Natural killer cell (primary cell): Measurements from ENCODE around the gene MRPS27. TPM values are rescaled to one million over a fixed set of nuclear protein-coding genes. Genes with fewer than 3 reads are reported as not detected.
A peak's percentile ranks its signal among the peaks of the same experiment; 100 is the strongest.
"Not testable (repeated sequence)": the region's sequence is repeated elsewhere in the genome, so short reads cannot be mapped to it uniquely, and the experiment has no call there.

ENCODE experiments used
- ATAC-seq, 3 donors: fragments of 150-1000 bp in 2 of 3; fragments of 200-7000 bp in 1 of 3; cut with Tn5 transposase; 1 replicate in 1 of 3; 2 replicates in 2 of 3; pipeline ENCODE4 v1.10.0; 2021; ENCODE audit warnings: mild to moderate bottlenecking in 2 of 3, moderate library complexity in 2 of 3
- DNase-seq, 2 donors: peaks; one replicate each; pipeline versions ENCODE4 v3.0.0 to v3.0.0-alpha.2; 2013 to 2021; ENCODE audit warnings: mixed read lengths in 1 of 2
- H3K27ac ChIP-seq: one replicate; pipeline ENCODE4 v1.5.1; 2013; ENCODE audit warnings: mild to moderate bottlenecking, low read length
- H3K27me3 ChIP-seq: one replicate; pipeline ENCODE4 v1.6.1; 2013; ENCODE audit warnings: low read length; ENCODE audit not compliant: control insufficient read depth, insufficient read depth
- H3K36me3 ChIP-seq: one replicate; pipeline ENCODE4 v1.6.1; 2013; ENCODE audit warnings: low read length; ENCODE audit not compliant: control insufficient read depth, insufficient read depth
- H3K4me1 ChIP-seq: one replicate; pipeline ENCODE4 v1.6.1; 2013; ENCODE audit warnings: low read length; ENCODE audit not compliant: control insufficient read depth, insufficient read depth
- H3K4me3 ChIP-seq: one replicate; pipeline ENCODE4 v1.5.1; 2013; ENCODE audit warnings: low read length
- H3K9me3 ChIP-seq: one replicate; pipeline ENCODE4 v1.6.1; 2013; ENCODE audit warnings: low read length; ENCODE audit not compliant: control insufficient read depth, insufficient read depth
- H3K27ac Mint-ChIP-seq, 2 donors: one replicate each; pipeline ENCODE4 v1.8.0; 2022; ENCODE audit warnings: mild to moderate bottlenecking in 2 of 2, mixed read lengths in 2 of 2, moderate library complexity in 1 of 2
- H3K27me3 Mint-ChIP-seq, 2 donors: one replicate each; pipeline ENCODE4 v1.8.0; 2022; ENCODE audit warnings: low read depth in 2 of 2, mixed read lengths in 2 of 2
- H3K36me3 Mint-ChIP-seq: one replicate; pipeline ENCODE4 v1.8.0; 2022; ENCODE audit warnings: mixed read lengths
- H3K4me1 Mint-ChIP-seq, 2 donors: one replicate each; pipeline ENCODE4 v1.8.0; 2022; ENCODE audit warnings: mixed read lengths in 2 of 2
- H3K4me3 Mint-ChIP-seq: one replicate; pipeline ENCODE4 v1.8.0; 2022; ENCODE audit warnings: mild to moderate bottlenecking, moderate library complexity, mixed read lengths
- H3K9me3 Mint-ChIP-seq, 2 donors: one replicate each; pipeline ENCODE4 v1.8.0; 2022; ENCODE audit warnings: mixed read lengths in 2 of 2
- CTCF ChIP-seq: fragments of 200-600 bp; IDR thresholded peaks from one replicate; pipeline ENCODE4 v1.8.0; 2022; ENCODE audit warnings: antibody characterized with exemption
- WGBS: methylation state at CpG from one replicate; pipeline ENCODE4 v1.1.7; 2013; ENCODE audit warnings: missing lambda C conversion rate; ENCODE audit not compliant: insufficient coverage; 5-methylcytosine and 5-hydroxymethylcytosine counted together
- intact Hi-C: fragments of 100-400 bp; cut with micrococcal nuclease; formaldehyde crosslinking; loops from one replicate; pipeline ENCODE4 v1.14.2; 2022
- total RNA-seq, 4 donors: library from RNA; stranded (reverse); fragments of 120-200 nt in 1 of 4; gene quantifications; one replicate each; pipeline versions ENCODE4 v1.2.3 to v1.2.4, GENCODE V29; 2013 to 2022

MRPS27 gene
- total RNA-seq, 3 donors from 2014 or later (not counting 1 experiment from before 2014, with no cell fraction given), result 25.5 to 36.5 (median 36.3) TPM

DNA sequence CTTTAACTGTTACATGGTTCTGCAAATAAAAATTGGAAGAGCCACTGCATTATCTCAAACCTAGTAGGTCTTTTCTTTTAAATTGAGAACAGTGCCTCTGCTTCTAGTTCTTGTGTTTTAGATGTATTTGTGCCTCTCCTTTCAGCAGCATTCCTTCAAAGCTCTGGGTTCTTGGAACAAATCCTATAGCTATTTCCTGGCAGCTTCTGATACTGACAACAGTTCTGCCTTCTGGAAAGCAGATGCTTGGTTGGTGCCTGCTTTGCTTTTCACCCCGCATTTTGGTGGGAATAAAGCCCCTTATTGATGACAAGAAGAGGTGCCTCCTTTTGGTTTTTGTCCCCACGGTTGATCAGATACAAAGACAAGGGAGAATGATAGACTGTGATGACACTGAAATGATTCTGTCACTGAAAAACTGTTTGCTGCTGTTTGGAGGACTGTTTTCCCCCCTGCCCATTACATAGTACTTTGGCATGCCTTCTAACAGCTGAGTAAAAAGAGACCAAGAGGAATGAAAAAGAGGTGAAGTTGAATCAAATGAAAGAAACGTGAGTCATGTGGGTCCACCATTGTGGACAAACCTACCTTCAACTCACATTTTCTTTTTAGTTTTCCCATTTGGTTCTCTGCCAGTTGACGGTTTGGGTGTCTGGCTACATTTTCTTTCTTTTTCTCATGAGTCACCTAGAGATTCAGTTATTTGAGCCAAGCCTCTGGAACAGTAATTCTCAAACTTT is 5.7 kb upstream of the MRPS27 start:
- no peaks in the 10 kb centered on the region for H3K9me3 Mint-ChIP-seq
- TF ChIP-seq CTCF, result no peak
- H3K4me1 Mint-ChIP-seq, result peaks cover 0 to 12% of the 10 kb centered on the region in 2 donors
- peaks cover 28% of the 10 kb centered on the region for H3K36me3 Mint-ChIP-seq
- Histone ChIP-seq H3K27me3 (no peaks in the 10 kb centered on the region), H3K4me3 (no peak overlapping the region), H3K27ac (no peak overlapping the region), H3K36me3 (peaks cover 30% of the 10 kb centered on the region), H3K4me1 (peaks cover 3% of the 10 kb centered on the region), H3K9me3 (no peaks in the 10 kb centered on the region)
- no peak overlapping the region for H3K4me3 Mint-ChIP-seq
- intact Hi-C loops, result no loop called here
- no peaks in the 10 kb centered on the region for H3K27me3 Mint-ChIP-seq
- no peak overlapping the region for H3K27ac Mint-ChIP-seq
- ATAC-seq (no peak), DNase-seq (no peak)
- 96% methylated on average over 4 of the region's 4 CpGs for WGBS

DNA sequence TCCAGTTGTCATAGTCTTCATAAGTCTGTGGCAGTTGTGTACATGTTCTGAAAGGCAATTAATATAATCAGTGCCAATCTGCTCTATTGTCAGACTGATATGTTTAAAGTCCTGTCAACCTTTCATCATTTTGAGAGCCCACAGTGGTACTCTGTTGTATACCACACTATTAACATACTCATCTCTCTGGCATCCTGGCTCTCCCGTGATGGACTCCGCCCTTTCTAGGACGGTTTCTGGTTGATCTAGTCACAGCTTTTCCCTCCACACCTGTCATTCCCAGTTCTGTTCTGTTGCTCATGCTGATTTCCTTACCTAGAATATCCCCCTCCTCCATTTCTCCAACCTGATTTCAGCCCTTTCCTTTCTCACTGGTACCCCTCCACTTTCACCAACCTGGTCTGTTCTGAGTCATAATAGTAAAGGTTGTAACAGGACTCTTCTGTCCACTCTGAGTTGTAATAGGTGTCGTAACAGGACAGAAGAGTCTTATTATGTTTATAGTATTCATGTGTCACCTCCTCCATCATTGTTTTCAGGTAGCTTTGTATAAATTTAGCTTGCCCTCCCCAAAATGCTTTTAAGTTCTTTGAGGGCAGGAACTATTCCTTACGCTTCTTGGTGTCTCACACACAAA is 4.3 kb upstream of the MRPS27 start:
- Histone ChIP-seq H3K27ac (no peak overlapping the region), H3K27me3 (no peaks in the 10 kb centered on the region), H3K4me1 (peaks cover 11% of the 10 kb centered on the region), H3K4me3 (no peak overlapping the region), H3K36me3 (peaks cover 25% of the 10 kb centered on the region), H3K9me3 (no peaks in the 10 kb centered on the region)
- H3K4me1 Mint-ChIP-seq, result peaks cover 6 to 18% of the 10 kb centered on the region in 2 donors
- no peak for DNase-seq
- 87% methylated on average over 4 of the region's 5 CpGs for WGBS
- no peak overlapping the region for H3K27ac Mint-ChIP-seq
- no peaks in the 10 kb centered on the region for H3K9me3 Mint-ChIP-seq
- ATAC-seq, result no peak
- H3K36me3 Mint-ChIP-seq, result peaks cover 28% of the 10 kb centered on the region
- no peaks in the 10 kb centered on the region for H3K27me3 Mint-ChIP-seq
- no peak for TF ChIP-seq CTCF
- intact Hi-C loops, result no loop called here
- no peak overlapping the region for H3K4me3 Mint-ChIP-seq

GRCh38 chr5:72319435-72319975 is 535 bp downstream of the MRPS27 start:
- Mint-ChIP-seq H3K27ac (peak overlapping the region; percentile 84 to 90), H3K4me3 (peak overlapping the region; percentile 89), H3K4me1 (peaks cover 17 to 31% of the 10 kb centered on the region in 2 donors)
- H3K9me3 ChIP-seq, intact Hi-C loops, H3K9me3 Mint-ChIP-seq, ATAC-seq, H3K36me3 Mint-ChIP-seq, H3K36me3 ChIP-seq, H3K27me3 Mint-ChIP-seq, DNase-seq, H3K27me3 ChIP-seq: not testable (repeated sequence)
- 9% methylated on average over 28 of the region's 28 CpGs for WGBS
- peak overlapping the region; percentile 78 for H3K4me3 ChIP-seq
- peaks cover 12% of the 10 kb centered on the region for H3K4me1 ChIP-seq
- H3K27ac ChIP-seq, result peak overlapping the region; percentile 65

DNA sequence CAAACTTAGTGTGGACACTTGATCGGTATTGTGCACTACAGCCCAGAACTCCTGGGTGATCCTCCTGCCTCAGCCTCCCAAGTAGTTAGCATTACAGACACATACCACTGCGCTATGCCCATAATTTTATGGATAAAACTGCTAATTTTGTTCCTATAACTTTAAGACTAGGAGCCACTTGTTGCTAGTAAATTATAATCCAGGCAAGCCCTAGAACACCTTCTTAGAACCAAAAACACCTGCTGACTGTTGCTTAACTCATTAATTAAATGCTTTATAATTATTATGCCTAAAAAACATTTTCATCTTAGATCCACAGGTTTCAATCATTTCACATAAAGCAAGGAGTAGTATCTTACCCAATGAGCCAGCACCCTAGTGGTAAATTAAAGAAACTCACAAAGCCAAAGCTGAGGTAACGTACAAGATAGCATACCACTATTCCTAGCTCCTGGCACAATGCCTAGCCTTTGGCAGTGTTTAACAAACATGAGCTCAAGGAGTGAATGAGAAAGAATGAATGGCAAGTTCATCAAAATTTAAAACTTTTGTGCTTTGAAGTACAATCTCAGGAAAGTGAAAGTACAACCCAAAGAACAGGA is 5.4 kb downstream of the MRPS27 start:
- no peak overlapping the region for H3K27ac Mint-ChIP-seq
- intact Hi-C loops, result no loop called here
- peak in 1 of 2 donors; percentile 10 for DNase-seq
- TF ChIP-seq CTCF, result no peak
- Histone ChIP-seq H3K4me3 (no peak overlapping the region), H3K9me3 (no peaks in the 10 kb centered on the region), H3K4me1 (peaks cover 5% of the 10 kb centered on the region), H3K27me3 (no peaks in the 10 kb centered on the region), H3K27ac (no peak overlapping the region), H3K36me3 (peaks cover 14% of the 10 kb centered on the region)
- no peak overlapping the region for H3K4me3 Mint-ChIP-seq
- H3K9me3 Mint-ChIP-seq, result no peaks in the 10 kb centered on the region
- 97% methylated on average over 3 of the region's 3 CpGs for WGBS
- no peak for ATAC-seq
- H3K4me1 Mint-ChIP-seq, result peaks cover 13 to 16% of the 10 kb centered on the region in 2 donors
- H3K27me3 Mint-ChIP-seq, result no peaks in the 10 kb centered on the region
- peaks cover 14% of the 10 kb centered on the region for H3K36me3 Mint-ChIP-seq
